Activated naive CD4-positive, alpha-beta T cell treated with anti-CD3 and anti-CD28 coated beads for 36 hours (primary cell): ENCODE results near the gene PIGS. TPM values are rescaled to one million over a fixed set of nuclear protein-coding genes. Genes with fewer than 3 reads are reported as not detected.

Experiments used
- CTCF ChIA-PET: fragments of 350-600 bp; sonication (Branson Sonifier 250); formaldehyde crosslinking; loops from one replicate; lab custom pipeline; 2021; ENCODE audit warnings: antibody characterized with exemption; lab: Charles Lee
- DNase-seq: peaks from one replicate; pipeline ENCODE4 v3.0.0-alpha.2; 2020
- H3K27ac Mint-ChIP-seq: one replicate; pipeline ENCODE4 v1.8.0; 2021; ENCODE audit warnings: mild to moderate bottlenecking, mixed read lengths
- H3K27me3 Mint-ChIP-seq: one replicate; pipeline ENCODE4 v1.8.0; 2021; ENCODE audit warnings: low read depth, mixed read lengths
- H3K36me3 Mint-ChIP-seq: one replicate; pipeline ENCODE4 v1.8.0; 2021; ENCODE audit warnings: low read depth, mixed read lengths
- H3K4me1 Mint-ChIP-seq: one replicate; pipeline ENCODE4 v1.8.0; 2021; ENCODE audit warnings: low read depth, mixed read lengths
- H3K4me3 Mint-ChIP-seq: one replicate; pipeline ENCODE4 v1.8.0; 2021; ENCODE audit warnings: mild to moderate bottlenecking, moderate library complexity, mixed read lengths
- H3K9me3 Mint-ChIP-seq: one replicate; pipeline ENCODE4 v1.8.0; 2021; ENCODE audit warnings: mixed read lengths
- intact Hi-C: fragments of 100-400 bp; cut with micrococcal nuclease; formaldehyde crosslinking; loops from one replicate; pipeline ENCODE4 v1.15.1; 2023
- total RNA-seq, 2 experiments: library from RNA; stranded (reverse); gene quantifications; one replicate each; pipeline ENCODE4 v1.2.3, GENCODE V29; 2021

Gene PIGS
- total RNA-seq, 2 experiments from 2014 or later = 34.8 to 36.0 TPM

- no peaks in the 10 kb centered on the region for H3K36me3 Mint-ChIP-seq
- no peaks in the 10 kb centered on the region for H3K4me1 Mint-ChIP-seq
- no peaks in the 10 kb centered on the region for H3K9me3 Mint-ChIP-seq
- no peak overlapping the region for H3K4me3 Mint-ChIP-seq
- intact Hi-C loops = no loop called here
- DNase-seq = no peak
- H3K27me3 Mint-ChIP-seq = no peaks in the 10 kb centered on the region
- H3K27ac Mint-ChIP-seq = no peak overlapping the region
- CTCF ChIA-PET = interaction anchor here (0.8 to 1.9 kb wide), 4 partner anchors 11 to 74 kb away, joined by 3 to 7 read pairs (median 4); no protein-coding TSS in a partner anchor
Measured at GRCh38 chr17:28538296-28538895, 32.9 kb downstream of the PIGS start.

- no peaks in the 10 kb centered on the region for H3K36me3 Mint-ChIP-seq
- H3K4me1 Mint-ChIP-seq = no peaks in the 10 kb centered on the region
- CTCF ChIA-PET = interaction anchor here (0.9 to 1.9 kb wide), 6 partner anchors 8 to 121 kb away, joined by 3 to 7 read pairs (median 4); no protein-coding TSS in a partner anchor
- no peak for DNase-seq
- H3K27ac Mint-ChIP-seq = no peak overlapping the region
- intact Hi-C loops = no loop called here
- no peak overlapping the region for H3K4me3 Mint-ChIP-seq
- no peaks in the 10 kb centered on the region for H3K9me3 Mint-ChIP-seq
- no peaks in the 10 kb centered on the region for H3K27me3 Mint-ChIP-seq
Measured at GRCh38 chr17:28537219-28537610, 34.1 kb downstream of the PIGS start.

DNA sequence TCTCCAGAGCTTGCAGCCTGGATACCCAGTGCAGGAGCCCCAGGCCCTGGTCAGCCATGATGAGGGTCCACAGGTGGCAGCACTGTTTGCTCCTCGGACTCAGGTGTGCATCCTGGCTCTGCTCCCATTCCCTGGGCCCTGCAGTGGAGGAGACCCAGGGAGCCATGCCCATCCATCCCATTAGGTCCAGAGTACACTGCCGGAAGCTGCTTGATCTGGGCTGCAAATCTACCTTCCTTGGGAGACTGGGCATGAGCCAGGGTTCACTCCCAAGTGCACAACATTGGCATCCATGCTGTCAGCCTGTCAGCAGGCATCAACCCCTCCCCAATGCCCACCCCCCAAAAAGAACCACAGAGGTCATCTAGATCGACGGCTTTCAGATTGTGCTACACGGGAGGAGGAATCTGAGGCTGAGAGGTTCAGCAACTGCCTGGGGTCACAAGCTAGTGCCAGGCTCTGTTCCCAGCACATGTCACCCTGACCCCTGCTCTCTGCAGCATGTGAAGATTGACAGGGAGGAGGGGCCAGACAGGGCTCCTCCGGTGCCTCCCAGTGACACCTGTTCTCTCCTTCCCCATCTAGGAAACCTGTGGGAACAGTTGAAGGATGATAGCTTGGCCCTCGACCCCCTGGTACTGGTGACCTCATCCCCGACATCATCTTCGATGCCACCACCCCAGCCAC, 34.6 kb downstream of the PIGS start:
- H3K4me1 Mint-ChIP-seq = no peaks in the 10 kb centered on the region
- no peaks in the 10 kb centered on the region for H3K36me3 Mint-ChIP-seq
- no peaks in the 10 kb centered on the region for H3K27me3 Mint-ChIP-seq
- no peaks in the 10 kb centered on the region for H3K9me3 Mint-ChIP-seq
- no peak for DNase-seq
- H3K27ac Mint-ChIP-seq = no peak overlapping the region
- CTCF ChIA-PET = interaction anchor here (0.9 to 1.9 kb wide), 8 partner anchors 8 to 120 kb away, joined by 3 to 7 read pairs (median 4); no protein-coding TSS in a partner anchor
- H3K4me3 Mint-ChIP-seq = no peak overlapping the region
- intact Hi-C loops = no loop called here

DNA sequence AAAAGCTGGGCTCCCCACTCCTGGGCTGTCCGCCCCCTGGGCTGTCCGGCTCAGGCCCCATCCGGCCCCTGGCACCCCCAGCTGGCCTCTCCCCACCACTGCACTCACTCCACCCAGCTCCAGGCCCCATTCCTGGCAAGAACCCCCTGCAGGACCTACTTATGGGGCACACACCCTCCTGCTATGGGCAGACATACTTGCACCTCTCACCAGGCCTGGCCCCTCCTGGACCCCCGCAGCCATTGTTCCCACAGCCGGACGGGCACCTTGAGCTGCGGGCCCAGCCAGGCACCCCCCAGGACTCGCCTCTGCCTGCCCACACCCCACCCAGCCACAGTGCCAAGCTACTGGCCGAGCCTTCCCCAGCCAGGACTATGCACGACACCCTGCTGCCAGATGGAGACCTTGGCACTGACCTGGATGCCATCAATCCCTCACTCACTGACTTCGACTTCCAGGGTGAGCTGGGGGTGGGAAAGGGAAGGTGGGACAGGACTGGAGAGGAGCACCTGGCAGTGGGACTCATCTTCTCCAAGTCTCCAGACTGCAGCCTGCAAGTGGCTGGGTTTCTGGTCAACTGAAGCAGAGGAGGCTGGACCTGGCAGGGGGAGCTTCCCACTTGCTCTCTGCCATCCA, 36.5 kb downstream of the PIGS start:
- intact Hi-C loops = no loop called here
- H3K9me3 Mint-ChIP-seq = no peaks in the 10 kb centered on the region
- CTCF ChIA-PET = interaction anchor here (0.6 to 0.9 kb wide), 2 partner anchors 9 to 135 kb away, joined by 3 to 5 read pairs; no protein-coding TSS in a partner anchor
- H3K36me3 Mint-ChIP-seq = no peaks in the 10 kb centered on the region
- H3K4me3 Mint-ChIP-seq = no peak overlapping the region
- no peaks in the 10 kb centered on the region for H3K27me3 Mint-ChIP-seq
- no peak for DNase-seq
- no peaks in the 10 kb centered on the region for H3K4me1 Mint-ChIP-seq
- H3K27ac Mint-ChIP-seq = no peak overlapping the region

DNA sequence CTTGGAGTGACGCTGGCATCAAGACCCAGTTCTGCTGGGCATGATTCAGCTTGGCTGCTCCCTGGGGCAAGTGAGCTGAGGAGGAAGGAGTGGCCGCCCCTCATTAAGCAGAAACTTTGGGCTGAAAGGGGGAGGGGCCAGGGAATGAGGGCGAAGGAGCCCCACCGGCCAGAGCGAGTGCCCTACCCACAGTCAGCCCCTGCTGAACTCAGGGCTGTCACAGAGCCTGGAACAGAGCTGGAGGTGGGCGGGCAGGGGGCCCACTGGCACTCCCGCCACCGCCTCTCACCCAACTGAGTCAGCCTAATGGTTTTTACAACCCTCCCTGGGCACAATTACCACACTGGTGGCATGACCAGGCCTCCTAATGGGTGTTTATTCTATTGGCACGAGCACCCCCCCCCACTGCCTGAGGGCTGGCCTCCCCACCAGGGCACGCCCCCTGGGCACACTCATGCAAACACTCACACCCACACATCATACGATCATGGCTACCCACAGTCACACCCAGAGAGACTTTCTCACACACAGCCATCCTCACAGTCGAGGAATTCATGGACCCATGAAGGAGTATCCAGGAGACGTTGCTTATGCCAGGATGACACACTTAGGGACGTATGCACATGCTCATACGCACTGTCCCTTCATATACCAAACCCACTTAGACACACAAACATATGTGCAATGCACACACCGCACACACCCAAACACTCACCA, 38.1 kb downstream of the PIGS start:
- Mint-ChIP-seq H3K27ac (no peak overlapping the region), H3K36me3 (no peaks in the 10 kb centered on the region), H3K9me3 (no peaks in the 10 kb centered on the region), H3K4me1 (no peaks in the 10 kb centered on the region), H3K27me3 (no peaks in the 10 kb centered on the region), H3K4me3 (no peak overlapping the region)
- CTCF ChIA-PET = no interaction called here
- DNase-seq = no peak
- intact Hi-C loops = no loop called here

- intact Hi-C loops = no loop called here
- Mint-ChIP-seq H3K27me3 (no peaks in the 10 kb centered on the region), H3K9me3 (no peaks in the 10 kb centered on the region), H3K4me3 (no peak overlapping the region), H3K36me3 (no peaks in the 10 kb centered on the region), H3K27ac (no peak overlapping the region), H3K4me1 (no peaks in the 10 kb centered on the region)
- CTCF ChIA-PET = interaction anchor here (1.0 kb wide), 1 partner anchor 28 kb away, joined by 5 read pairs; no protein-coding TSS in a partner anchor
- no peak for DNase-seq
Measured at GRCh38 chr17:28532050-28532960, 39.0 kb downstream of the PIGS start.

GRCh38 chr17:28530926-28531325, 40.4 kb downstream of the PIGS start:
- Mint-ChIP-seq H3K36me3 (no peaks in the 10 kb centered on the region), H3K27me3 (no peaks in the 10 kb centered on the region), H3K9me3 (no peaks in the 10 kb centered on the region), H3K27ac (no peak overlapping the region), H3K4me3 (no peak overlapping the region), H3K4me1 (no peaks in the 10 kb centered on the region)
- CTCF ChIA-PET = interaction anchor here (0.5 kb wide), 2 partner anchors 10 to 103 kb away, joined by 4 to 5 read pairs; no protein-coding TSS in a partner anchor
- no peak for DNase-seq
- intact Hi-C loops = no loop called here

DNA sequence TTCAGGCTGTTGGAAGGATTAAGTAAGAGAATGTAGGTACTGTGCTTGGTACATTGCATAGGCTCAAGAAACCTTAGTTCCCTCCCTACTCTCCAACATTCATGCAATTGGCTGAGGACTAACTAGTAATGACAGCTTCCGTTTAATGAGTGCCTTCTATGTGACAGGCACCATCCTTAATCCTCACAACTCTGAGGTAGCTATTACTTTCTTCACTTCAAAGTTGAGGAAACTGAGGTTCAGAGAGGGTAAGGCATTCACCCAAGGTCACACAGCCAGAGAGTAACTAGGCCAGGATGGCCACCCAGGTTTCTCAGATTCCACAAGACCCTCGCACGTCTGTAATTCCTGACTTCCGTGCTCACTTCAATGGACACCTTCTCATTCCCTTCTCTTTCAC, 41.1 kb downstream of the PIGS start:
- no peaks in the 10 kb centered on the region for H3K9me3 Mint-ChIP-seq
- no peaks in the 10 kb centered on the region for H3K4me1 Mint-ChIP-seq
- no peaks in the 10 kb centered on the region for H3K27me3 Mint-ChIP-seq
- CTCF ChIA-PET = no interaction called here
- H3K36me3 Mint-ChIP-seq = no peaks in the 10 kb centered on the region
- intact Hi-C loops = no loop called here
- H3K4me3 Mint-ChIP-seq = no peak overlapping the region
- H3K27ac Mint-ChIP-seq = no peak overlapping the region
- DNase-seq = no peak

- Mint-ChIP-seq H3K4me1 (no peaks in the 10 kb centered on the region), H3K27ac (no peak overlapping the region), H3K4me3 (no peak overlapping the region), H3K36me3 (no peaks in the 10 kb centered on the region), H3K27me3 (no peaks in the 10 kb centered on the region), H3K9me3 (no peaks in the 10 kb centered on the region)
- CTCF ChIA-PET = interaction anchor here (0.8 to 1.2 kb wide), 3 partner anchors 8 to 610 kb away, joined by 3 read pairs; no protein-coding TSS in a partner anchor
- DNase-seq = no peak
- intact Hi-C loops = no loop called here
Measured at GRCh38 chr17:28529013-28529400, 42.3 kb downstream of the PIGS start.

DNA sequence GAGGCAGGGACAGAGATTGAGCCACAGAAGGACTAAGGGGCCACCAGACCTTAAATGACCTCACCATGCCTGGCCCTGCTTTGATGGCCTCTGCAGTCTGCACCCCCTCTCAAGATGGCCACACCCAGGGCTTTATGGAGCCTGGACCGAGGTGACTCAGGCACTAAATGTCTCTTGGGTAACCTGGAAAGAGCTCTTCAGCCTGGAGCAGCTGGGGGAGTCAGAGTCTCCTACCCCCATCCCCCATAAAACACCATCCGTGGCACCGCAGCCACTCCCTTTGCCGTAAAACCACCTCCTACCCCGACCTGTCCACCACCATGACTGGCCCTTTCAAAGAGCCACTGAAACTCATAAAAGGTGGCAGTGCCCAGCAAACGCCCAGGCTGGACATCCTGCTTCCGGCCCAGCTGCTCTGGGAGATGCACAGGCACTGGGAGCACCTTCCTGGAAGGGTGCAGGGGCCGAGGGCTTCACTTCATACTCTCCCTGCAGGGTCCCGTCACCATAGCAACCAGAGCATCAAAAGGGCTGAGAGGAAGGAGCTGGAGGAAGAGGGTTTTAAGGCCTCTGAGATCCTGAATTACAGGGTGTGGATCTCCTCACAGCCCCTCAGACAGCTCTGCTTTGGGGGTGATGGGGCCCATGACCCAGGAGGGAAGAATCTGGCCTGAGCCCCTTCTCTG, 42.9 kb downstream of the PIGS start:
- H3K27me3 Mint-ChIP-seq = no peaks in the 10 kb centered on the region
- no peaks in the 10 kb centered on the region for H3K9me3 Mint-ChIP-seq
- H3K4me3 Mint-ChIP-seq = no peak overlapping the region
- no peaks in the 10 kb centered on the region for H3K36me3 Mint-ChIP-seq
- intact Hi-C loops = no loop called here
- no peaks in the 10 kb centered on the region for H3K4me1 Mint-ChIP-seq
- no peak overlapping the region for H3K27ac Mint-ChIP-seq
- CTCF ChIA-PET = interaction anchor here (0.8 to 1.2 kb wide), 4 partner anchors 9 to 611 kb away, joined by 3 read pairs; no protein-coding TSS in a partner anchor
- DNase-seq = no peak

GRCh38 chr17:28527859-28528258, 43.5 kb downstream of the PIGS start:
- DNase-seq = no peak
- no peaks in the 10 kb centered on the region for H3K27me3 Mint-ChIP-seq
- no peak overlapping the region for H3K27ac Mint-ChIP-seq
- no peaks in the 10 kb centered on the region for H3K4me1 Mint-ChIP-seq
- no peaks in the 10 kb centered on the region for H3K9me3 Mint-ChIP-seq
- no peak overlapping the region for H3K4me3 Mint-ChIP-seq
- CTCF ChIA-PET = interaction anchor here (0.9 kb wide), 1 partner anchor 33 kb away, joined by 3 read pairs; no protein-coding TSS in a partner anchor
- no peaks in the 10 kb centered on the region for H3K36me3 Mint-ChIP-seq
- intact Hi-C loops = no loop called here
